H9 (cell line): ENCODE data around the gene ATP5PB. TPM values are rescaled to one million over a fixed set of nuclear protein-coding genes. Genes with fewer than 3 reads are reported as not detected.

Experiments used
- DNase-seq: peaks from one replicate; pipeline ENCODE4 v3.0.0-alpha.2; 2017
- H2AFZ ChIP-seq: one replicate; pipeline ENCODE4 v1.6.1; 2013; ENCODE audit warnings: mild to moderate bottlenecking, low read length, control low read depth, moderate library complexity
- H2AK5ac ChIP-seq: 2 replicates; pipeline ENCODE4 v1.6.1; 2013; ENCODE audit warnings: low read length, control low read depth, mixed read lengths; ENCODE audit not compliant: insufficient read length
- H2BK120ac ChIP-seq: one replicate; pipeline ENCODE4 v1.6.1; 2013; ENCODE audit warnings: low read depth, mild to moderate bottlenecking, low read length, control low read depth, inconsistent platforms; ENCODE audit not compliant: poor library complexity, severe bottlenecking
- H2BK12ac ChIP-seq: 2 replicates; pipeline ENCODE4 v1.6.1; 2013; ENCODE audit warnings: low read length, control low read depth, mixed read lengths, low read depth; ENCODE audit not compliant: insufficient read length
- H2BK15ac ChIP-seq: 2 replicates; pipeline ENCODE4 v1.6.1; 2013; ENCODE audit warnings: low read depth, low read length, control low read depth
- H2BK20ac ChIP-seq: one replicate; pipeline ENCODE4 v1.6.1; 2013; ENCODE audit warnings: low read depth, mild to moderate bottlenecking, low read length, control low read depth, inconsistent platforms; ENCODE audit not compliant: poor library complexity, severe bottlenecking
- H2BK5ac ChIP-seq: 2 replicates; pipeline ENCODE4 v1.6.1; 2013; ENCODE audit warnings: low read length, control low read depth, mixed read lengths; ENCODE audit not compliant: insufficient read length
- H3K14ac ChIP-seq: 2 replicates; pipeline ENCODE4 v1.6.1; 2013; ENCODE audit warnings: low read length, control low read depth; ENCODE audit not compliant: insufficient read depth
- H3K18ac ChIP-seq: 2 replicates; pipeline ENCODE4 v1.6.1; 2013; ENCODE audit warnings: low read depth, mild to moderate bottlenecking, mixed read lengths, low read length, control low read depth; ENCODE audit not compliant: insufficient read length
- H3K23ac ChIP-seq: 2 replicates; pipeline ENCODE4 v1.6.1; 2013; ENCODE audit warnings: low read length, control low read depth, mixed read lengths, low read depth; ENCODE audit not compliant: insufficient read length
- H3K23me2 ChIP-seq: 2 replicates; pipeline ENCODE4 v1.6.1; 2013; ENCODE audit warnings: low read depth, mild to moderate bottlenecking, mixed read lengths, low read length, control low read depth; ENCODE audit not compliant: insufficient read length, poor library complexity, severe bottlenecking
- H3K27ac ChIP-seq: 2 replicates; pipeline ENCODE4 v1.5.1; 2013; ENCODE audit warnings: low read length, control low read depth, mixed read lengths, low read depth; ENCODE audit not compliant: insufficient read length
- H3K27me3 ChIP-seq: 2 replicates; pipeline ENCODE4 v1.6.1; 2013; ENCODE audit warnings: low read length, control low read depth, inconsistent platforms; ENCODE audit not compliant: insufficient read depth
- H3K4ac ChIP-seq: 2 replicates; pipeline ENCODE4 v1.6.1; 2013; ENCODE audit warnings: low read depth, mild to moderate bottlenecking, control low read depth, inconsistent platforms, low read length, moderate library complexity
- H3K4me1 ChIP-seq: 2 replicates; pipeline ENCODE4 v1.6.1; 2013; ENCODE audit warnings: low read length, control low read depth, inconsistent platforms; ENCODE audit not compliant: insufficient read depth
- H3K4me2 ChIP-seq: 2 replicates; pipeline ENCODE4 v1.6.1; 2013; ENCODE audit warnings: low read length, control low read depth, mixed read lengths; ENCODE audit not compliant: insufficient read length, insufficient read depth
- H3K56ac ChIP-seq: 2 replicates; pipeline ENCODE4 v1.6.1; 2013; ENCODE audit warnings: low read depth, mild to moderate bottlenecking, mixed read lengths, low read length, control low read depth; ENCODE audit not compliant: insufficient read length
- H3K79me1 ChIP-seq: 2 replicates; pipeline ENCODE4 v1.6.1; 2013; ENCODE audit warnings: low read depth, mild to moderate bottlenecking, moderate library complexity, low read length, control low read depth, inconsistent platforms; ENCODE audit not compliant: insufficient read depth, poor library complexity, severe bottlenecking
- H3K79me2 ChIP-seq: 2 replicates; pipeline ENCODE4 v1.6.1; 2013; ENCODE audit warnings: low read length, control low read depth, inconsistent platforms; ENCODE audit not compliant: insufficient read depth
- H3K9ac ChIP-seq: 2 replicates; pipeline ENCODE4 v1.6.1; 2013; ENCODE audit warnings: low read length, control low read depth, mixed read lengths; ENCODE audit not compliant: insufficient read length; ENCODE audit errors: extremely low read depth
- H3K9me3 ChIP-seq: one replicate; pipeline ENCODE4 v1.6.1; 2013; ENCODE audit warnings: low read depth, low read length, inconsistent platforms; ENCODE audit not compliant: control insufficient read depth
- H3T11ph ChIP-seq: one replicate; pipeline ENCODE4 v1.6.1; 2013; ENCODE audit warnings: mild to moderate bottlenecking, low read length, control low read depth, inconsistent platforms
- H4K20me1 ChIP-seq: one replicate; pipeline ENCODE4 v1.6.1; 2013; ENCODE audit not compliant: control insufficient read depth, insufficient read length, insufficient read depth
- H4K5ac ChIP-seq: 2 replicates; pipeline ENCODE4 v1.6.1; 2013; ENCODE audit warnings: low read depth, mild to moderate bottlenecking, mixed read lengths, low read length, control low read depth; ENCODE audit not compliant: insufficient read length
- H4K8ac ChIP-seq: replicated peaks from 2 replicates; pipeline ENCODE4 v1.6.1; 2013; ENCODE audit warnings: low read length, control low read depth, mixed read lengths, low read depth; ENCODE audit not compliant: insufficient read length
- H4K91ac ChIP-seq: 2 replicates; pipeline ENCODE4 v1.6.1; 2013; ENCODE audit warnings: low read depth, mild to moderate bottlenecking, moderate library complexity, mixed read lengths, low read length, control low read depth; ENCODE audit not compliant: insufficient read length
- H3K27ac Mint-ChIP-seq, 3 experiments: 2 replicates in 2 of 3; 3 replicates in 1 of 3; pipeline ENCODE4 v1.8.0; 2020 to 2021; ENCODE audit warnings: mixed read lengths in 3 of 3, mild to moderate bottlenecking in 1 of 3, moderate library complexity in 1 of 3
- H3K27me3 Mint-ChIP-seq: 2 replicates; pipeline ENCODE4 v1.8.0; 2021; ENCODE audit warnings: low read depth, mild to moderate bottlenecking, moderate library complexity, mixed read lengths
- H3K36me3 Mint-ChIP-seq, 3 experiments: 2 replicates in 2 of 3; 3 replicates in 1 of 3; pipeline ENCODE4 v1.8.0; 2020 to 2021; ENCODE audit warnings: low read depth in 3 of 3, mixed read lengths in 3 of 3; ENCODE audit not compliant: insufficient read depth in 1 of 3
- H3K4me1 Mint-ChIP-seq, 2 experiments: 2 replicates each; pipeline ENCODE4 v1.8.0; 2020; ENCODE audit warnings: mixed read lengths in 2 of 2
- H3K4me3 Mint-ChIP-seq, 2 experiments: 2 replicates in 1 of 2; 3 replicates in 1 of 2; pipeline ENCODE4 v1.8.0; 2020 to 2021; ENCODE audit warnings: mild to moderate bottlenecking in 2 of 2, mixed read lengths in 2 of 2, moderate library complexity in 1 of 2
- H3K9me3 Mint-ChIP-seq, 2 experiments: 2 replicates in 1 of 2; 3 replicates in 1 of 2; pipeline ENCODE4 v1.8.0; 2020; ENCODE audit warnings: mild to moderate bottlenecking in 2 of 2, mixed read lengths in 2 of 2, moderate library complexity in 1 of 2
- WGBS: extraction: QIAGEN DNeasy Blood & Tissue Kit; methylation state at CpG from one replicate; pipeline ENCODE4 v1.1.7; 2013; ENCODE audit warnings: missing lambda C conversion rate, low lambda C conversion rate, mixed read lengths; ENCODE audit not compliant: insufficient read length; ENCODE audit errors: extremely low coverage; 5-methylcytosine and 5-hydroxymethylcytosine counted together
- total RNA-seq: library from RNA; stranded (reverse); gene quantifications from 2 replicates; pipeline ENCODE4 v1.2.1, GENCODE V29; 2021
- TF ChIP-seq, protein P1 (sequence below): fragments of 200-600 bp; sonication (generic); conservative IDR thresholded peaks from 3 replicates; pipeline ENCODE4 v1.8.0; 2021; ENCODE audit warnings: antibody characterized with exemption, mild to moderate bottlenecking

ATP5PB gene
- total RNA-seq, 1 experiment from 2014 or later: 250 TPM

- Histone ChIP-seq H3K4me2 (no peak overlapping the region), H3K18ac (no peak overlapping the region), H3T11ph (no peak overlapping the region), H3K9me3 (no peaks in the 10 kb centered on the region), H3K27me3 (no peaks in the 10 kb centered on the region), H2BK15ac (no peak overlapping the region), H3K79me2 (no peaks in the 10 kb centered on the region), H3K14ac (no peak overlapping the region), H3K4me1 (no peaks in the 10 kb centered on the region), H2BK120ac (no peak overlapping the region), H3K4ac (no peak overlapping the region), H2BK20ac (no peak overlapping the region), H4K5ac (no peak overlapping the region), H3K23me2 (no peaks in the 10 kb centered on the region), H3K23ac (no peak overlapping the region), H3K9ac (no peak overlapping the region), H4K20me1 (no peaks in the 10 kb centered on the region), H3K79me1 (no peaks in the 10 kb centered on the region), H2BK5ac (no peak overlapping the region), H2AK5ac (no peak overlapping the region), H4K91ac (no peak overlapping the region), H2BK12ac (no peak overlapping the region), H3K56ac (no peak overlapping the region), H2AFZ (no peak overlapping the region), H4K8ac (no peak overlapping the region), H3K27ac (no peak overlapping the region)
- Mint-ChIP-seq H3K36me3 (no peaks in the 10 kb centered on the region), H3K4me3 (no peak overlapping the region), H3K27ac (no peak overlapping the region), H3K9me3 (no peaks in the 10 kb centered on the region), H3K4me1 (no peaks in the 10 kb centered on the region), H3K27me3 (peaks cover 7% of the 10 kb centered on the region)
- WGBS: no CpG with 5 or more reads among the region's 3 CpGs
- no peak for DNase-seq
- TF ChIP-seq, protein P1, sequence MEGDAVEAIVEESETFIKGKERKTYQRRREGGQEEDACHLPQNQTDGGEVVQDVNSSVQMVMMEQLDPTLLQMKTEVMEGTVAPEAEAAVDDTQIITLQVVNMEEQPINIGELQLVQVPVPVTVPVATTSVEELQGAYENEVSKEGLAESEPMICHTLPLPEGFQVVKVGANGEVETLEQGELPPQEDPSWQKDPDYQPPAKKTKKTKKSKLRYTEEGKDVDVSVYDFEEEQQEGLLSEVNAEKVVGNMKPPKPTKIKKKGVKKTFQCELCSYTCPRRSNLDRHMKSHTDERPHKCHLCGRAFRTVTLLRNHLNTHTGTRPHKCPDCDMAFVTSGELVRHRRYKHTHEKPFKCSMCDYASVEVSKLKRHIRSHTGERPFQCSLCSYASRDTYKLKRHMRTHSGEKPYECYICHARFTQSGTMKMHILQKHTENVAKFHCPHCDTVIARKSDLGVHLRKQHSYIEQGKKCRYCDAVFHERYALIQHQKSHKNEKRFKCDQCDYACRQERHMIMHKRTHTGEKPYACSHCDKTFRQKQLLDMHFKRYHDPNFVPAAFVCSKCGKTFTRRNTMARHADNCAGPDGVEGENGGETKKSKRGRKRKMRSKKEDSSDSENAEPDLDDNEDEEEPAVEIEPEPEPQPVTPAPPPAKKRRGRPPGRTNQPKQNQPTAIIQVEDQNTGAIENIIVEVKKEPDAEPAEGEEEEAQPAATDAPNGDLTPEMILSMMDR: no peak
These were observed 25.0 kb upstream of the ATP5PB start for GRCh38 chr1:111424281-111424680.
